ENCODE measurements around the gene CCDC59. TPM values are rescaled to one million over a fixed set of nuclear protein-coding genes. Genes with fewer than 3 reads are reported as not detected.
A peak's percentile ranks its signal among the peaks of the same experiment; 100 is the strongest.

Gene CCDC59
- total RNA-seq, 6 experiments from 2014 or later: 9.1 to 22.9 (median 12.1) TPM

DNA sequence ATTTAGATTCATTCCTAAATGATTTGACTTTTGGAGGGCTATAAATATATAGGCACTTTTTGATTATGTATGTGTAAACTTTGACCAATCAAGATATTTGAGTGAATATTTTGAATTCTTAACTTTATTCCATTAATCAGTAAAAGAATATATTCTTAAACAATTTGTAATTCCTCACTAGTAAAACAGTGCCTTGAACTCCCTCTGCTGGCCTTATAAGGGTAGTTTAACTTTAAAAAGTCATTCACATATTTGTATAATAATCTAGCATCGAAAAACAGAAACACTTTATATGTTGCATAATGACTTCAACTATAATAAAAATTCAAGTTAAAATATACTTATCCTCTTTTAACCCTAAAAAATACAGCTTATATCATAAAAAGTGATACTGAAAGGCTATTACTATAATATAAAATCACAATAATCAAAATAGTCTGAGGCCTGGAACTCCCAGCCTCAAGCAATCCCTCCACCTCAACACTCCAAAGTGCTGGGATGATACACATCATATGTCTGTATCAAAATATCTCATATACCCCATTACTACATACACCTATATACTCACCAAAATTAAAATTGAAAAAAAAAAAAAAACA is 31.2 kb downstream of the CCDC59 start:
- Histone ChIP-seq H3K27ac (no peak overlapping the region), H3K27me3 (no peaks in the 10 kb centered on the region), H3K9me3 (no peaks in the 10 kb centered on the region), H3K4me1 (no peaks in the 10 kb centered on the region), H3K36me3 (no peaks in the 10 kb centered on the region), H3K4me3 (no peak overlapping the region)
- DNase-seq (no peak), ATAC-seq (peak in 3 of 4 donors; percentile 39 to 43 (median 40))
- intact Hi-C loops (cut with DNase I): no loop called here
- no peak for TF ChIP-seq POLR2A (IDR thresholded peaks at IDR 0.05)
- TF ChIP-seq, protein P1, sequence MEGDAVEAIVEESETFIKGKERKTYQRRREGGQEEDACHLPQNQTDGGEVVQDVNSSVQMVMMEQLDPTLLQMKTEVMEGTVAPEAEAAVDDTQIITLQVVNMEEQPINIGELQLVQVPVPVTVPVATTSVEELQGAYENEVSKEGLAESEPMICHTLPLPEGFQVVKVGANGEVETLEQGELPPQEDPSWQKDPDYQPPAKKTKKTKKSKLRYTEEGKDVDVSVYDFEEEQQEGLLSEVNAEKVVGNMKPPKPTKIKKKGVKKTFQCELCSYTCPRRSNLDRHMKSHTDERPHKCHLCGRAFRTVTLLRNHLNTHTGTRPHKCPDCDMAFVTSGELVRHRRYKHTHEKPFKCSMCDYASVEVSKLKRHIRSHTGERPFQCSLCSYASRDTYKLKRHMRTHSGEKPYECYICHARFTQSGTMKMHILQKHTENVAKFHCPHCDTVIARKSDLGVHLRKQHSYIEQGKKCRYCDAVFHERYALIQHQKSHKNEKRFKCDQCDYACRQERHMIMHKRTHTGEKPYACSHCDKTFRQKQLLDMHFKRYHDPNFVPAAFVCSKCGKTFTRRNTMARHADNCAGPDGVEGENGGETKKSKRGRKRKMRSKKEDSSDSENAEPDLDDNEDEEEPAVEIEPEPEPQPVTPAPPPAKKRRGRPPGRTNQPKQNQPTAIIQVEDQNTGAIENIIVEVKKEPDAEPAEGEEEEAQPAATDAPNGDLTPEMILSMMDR (IDR thresholded peaks at IDR 0.05): peak; percentile 36 to 55 (median 54)
- 2% methylated on average over 1 of the region's 1 CpG for WGBS (ENCODE audit: insufficient coverage, low coverage, low lambda C conversion rate, missing lambda C conversion rate)

DNA sequence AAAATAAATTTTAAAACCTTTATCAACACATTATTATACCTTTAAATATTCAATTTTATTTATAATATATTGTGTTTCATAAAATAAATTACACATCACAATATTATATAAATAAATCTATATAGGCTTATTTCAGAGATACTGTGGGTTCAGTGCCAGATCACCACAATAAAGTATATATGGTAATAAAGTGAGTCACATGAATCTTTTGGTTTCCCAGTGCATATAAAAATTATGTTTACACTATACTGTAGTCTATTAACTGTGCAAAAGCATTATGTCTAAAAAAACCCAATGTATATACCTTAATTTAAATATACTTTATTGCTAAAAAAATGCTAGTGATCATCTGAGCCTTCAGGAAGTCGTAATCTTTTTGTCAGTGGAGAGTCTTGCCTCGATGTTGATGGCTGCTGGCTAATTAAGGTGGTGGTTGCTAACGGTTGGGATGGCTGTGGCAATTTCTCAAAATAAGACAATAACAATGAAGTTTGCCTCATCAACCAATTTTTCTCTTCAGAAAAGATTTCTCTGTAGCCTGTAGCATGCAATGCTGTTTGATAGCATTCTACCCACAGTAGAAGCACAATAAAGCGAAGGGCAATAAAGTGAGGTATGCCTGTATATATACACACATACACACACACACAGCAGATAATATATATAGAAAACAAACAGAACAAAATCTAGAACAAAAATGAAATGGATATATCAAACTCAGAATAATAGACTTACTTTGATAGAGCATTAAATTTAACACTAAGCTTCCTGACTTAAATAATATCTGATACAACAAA is 32.4 kb downstream of the CCDC59 start:
- no peak for ATAC-seq
- no peak for TF ChIP-seq POLR2A (IDR thresholded peaks at IDR 0.05)
- TF ChIP-seq, protein P1 (IDR thresholded peaks at IDR 0.05): no peak
- no peak for DNase-seq
- intact Hi-C loops (cut with DNase I): no loop called here
- Histone ChIP-seq H3K36me3 (no peaks in the 10 kb centered on the region), H3K4me3 (no peak overlapping the region), H3K9me3 (no peaks in the 10 kb centered on the region), H3K27me3 (no peaks in the 10 kb centered on the region), H3K4me1 (no peaks in the 10 kb centered on the region), H3K27ac (no peak overlapping the region)
- WGBS (ENCODE audit: insufficient coverage, low coverage, low lambda C conversion rate, missing lambda C conversion rate): 45% methylated on average over 4 of the region's 4 CpGs

GRCh38 chr12:82319276-82319675 is 38.9 kb downstream of the CCDC59 start:
- H3K27ac ChIP-seq: no peak overlapping the region
- intact Hi-C loops (cut with DNase I): no loop called here
- H3K36me3 ChIP-seq: no peaks in the 10 kb centered on the region
- no peak overlapping the region for H3K4me3 ChIP-seq
- 44% methylated on average over 1 of the region's 1 CpG for WGBS (ENCODE audit: insufficient coverage, low coverage, low lambda C conversion rate, missing lambda C conversion rate)
- H3K9me3 ChIP-seq: no peaks in the 10 kb centered on the region
- H3K27me3 ChIP-seq: no peaks in the 10 kb centered on the region
- ATAC-seq (no peak), DNase-seq (no peak)
- TF ChIP-seq POLR2A (IDR thresholded peaks at IDR 0.05): no peak
- TF ChIP-seq, protein P1 (IDR thresholded peaks at IDR 0.05): no peak
- H3K4me1 ChIP-seq: no peaks in the 10 kb centered on the region

DNA sequence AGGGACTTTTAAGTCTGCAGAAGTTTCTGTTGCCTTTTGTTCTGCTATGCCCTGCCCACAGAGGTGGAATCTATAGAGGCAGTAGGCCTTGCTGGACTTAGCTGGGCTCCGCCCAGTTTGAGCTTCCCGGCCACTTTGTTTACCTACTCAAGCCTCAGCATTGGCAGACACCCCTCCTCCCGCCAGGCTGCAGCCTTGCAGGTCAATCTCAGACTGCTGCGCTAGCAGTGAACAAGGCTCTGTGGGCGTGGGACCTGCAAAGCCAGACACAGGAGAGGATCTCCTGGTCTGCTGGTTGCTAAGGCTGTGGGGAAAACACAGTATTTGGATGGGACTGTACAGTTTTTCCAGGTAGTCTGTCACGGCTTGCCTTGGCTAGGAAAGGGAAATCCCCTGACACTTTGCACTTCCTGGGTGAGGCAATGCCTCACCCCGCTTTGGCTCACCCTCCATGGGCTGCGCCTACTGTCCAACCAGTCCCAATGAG is 43.7 kb downstream of the CCDC59 start:
- no peaks in the 10 kb centered on the region for H3K9me3 ChIP-seq
- ATAC-seq (peak in 2 of 4 donors; percentile 43 to 53), DNase-seq (peak in 1 of 3 donors; percentile 51)
- intact Hi-C loops (cut with DNase I): no loop called here
- no peak overlapping the region for H3K4me3 ChIP-seq
- no peak for TF ChIP-seq POLR2A (IDR thresholded peaks at IDR 0.05)
- TF ChIP-seq, protein P1 (IDR thresholded peaks at IDR 0.05): no peak
- no peaks in the 10 kb centered on the region for H3K4me1 ChIP-seq
- no peaks in the 10 kb centered on the region for H3K36me3 ChIP-seq
- 51% methylated on average over 3 of the region's 8 CpGs for WGBS (ENCODE audit: insufficient coverage, low coverage, low lambda C conversion rate, missing lambda C conversion rate)
- H3K27me3 ChIP-seq: no peaks in the 10 kb centered on the region
- no peak overlapping the region for H3K27ac ChIP-seq

Other genes starting within 250 kb of the CCDC59 start
- 1 to 10 TPM; 3.1 to 9.8 (median 5.4) TPM for gene METTL25, start 142 bp upstream of the CCDC59 start, total RNA-seq